Fibroblast of the aortic adventitia (primary cell): ENCODE results near the gene PLA2G4F. TPM values are rescaled to one million over a fixed set of nuclear protein-coding genes. Genes with fewer than 3 reads are reported as not detected.

Experiments
- DNase-seq: peaks from one replicate; pipeline ENCODE4 v3.0.0-alpha.2; 2010; ENCODE audit warnings: low read depth
- H3K4me3 ChIP-seq: 2 replicates; pipeline ENCODE4 v1.5.1; 2011; ENCODE audit warnings: low read depth, mild to moderate bottlenecking, control low read depth, low read length, moderate library complexity
- CTCF ChIP-seq: IDR thresholded peaks from 2 replicates; pipeline ENCODE4 v1.5.1; 2011; ENCODE audit warnings: mild to moderate bottlenecking, low read length, control low read depth, inconsistent platforms; ENCODE audit not compliant: insufficient read depth
- total RNA-seq: library from RNA; depleted of rRNA; stranded (reverse); fragments of >200 nt; gene quantifications from 2 replicates; pipeline ENCODE4 v1.2.3, GENCODE V29; 2012; ENCODE audit warnings: low replicate concordance

Gene PLA2G4F
- total RNA-seq, 1 donor = not detected

- no peak for TF ChIP-seq CTCF
- H3K4me3 ChIP-seq = no peak overlapping the region
- DNase-seq = peak; percentile 27
These were observed 52.1 kb downstream of the PLA2G4F start for GRCh38 chr15:42104095-42104891.

- TF ChIP-seq CTCF = no peak
- no peak overlapping the region for H3K4me3 ChIP-seq
These were observed 53.7 kb downstream of the PLA2G4F start for GRCh38 chr15:42102646-42103235.

GRCh38 chr15:42101861-42102260 lies 54.6 kb downstream of the PLA2G4F start:
- H3K4me3 ChIP-seq = no peak overlapping the region
- no peak for TF ChIP-seq CTCF
- DNase-seq = no peak

More at GRCh38 chr15:42102646-42103235, 53.7 kb downstream of the PLA2G4F start:
- peak; percentile 32 for DNase-seq

GRCh38 chr15:42100021-42100800 lies 56.2 kb downstream of the PLA2G4F start:
- no peak overlapping the region for H3K4me3 ChIP-seq
- no peak for TF ChIP-seq CTCF
- no peak for DNase-seq

GRCh38 chr15:42097018-42097417 lies 59.4 kb downstream of the PLA2G4F start:
- H3K4me3 ChIP-seq = no peak overlapping the region
- TF ChIP-seq CTCF = no peak
- DNase-seq = no peak

- no peak for DNase-seq
- TF ChIP-seq CTCF = no peak
- no peak within 1 kb of the TSS for H3K4me3 ChIP-seq
These were observed 61.9 kb downstream of the PLA2G4F start, which contains the start of gene PLA2G4D for GRCh38 chr15:42094512-42094963. Gene PLA2G4D, minus strand, starts transcription at chr15:42094562. Its CDS starts 103 bp downstream, at chr15:42094459.
